Measurements from ENCODE around the gene IRF1.

DNA sequence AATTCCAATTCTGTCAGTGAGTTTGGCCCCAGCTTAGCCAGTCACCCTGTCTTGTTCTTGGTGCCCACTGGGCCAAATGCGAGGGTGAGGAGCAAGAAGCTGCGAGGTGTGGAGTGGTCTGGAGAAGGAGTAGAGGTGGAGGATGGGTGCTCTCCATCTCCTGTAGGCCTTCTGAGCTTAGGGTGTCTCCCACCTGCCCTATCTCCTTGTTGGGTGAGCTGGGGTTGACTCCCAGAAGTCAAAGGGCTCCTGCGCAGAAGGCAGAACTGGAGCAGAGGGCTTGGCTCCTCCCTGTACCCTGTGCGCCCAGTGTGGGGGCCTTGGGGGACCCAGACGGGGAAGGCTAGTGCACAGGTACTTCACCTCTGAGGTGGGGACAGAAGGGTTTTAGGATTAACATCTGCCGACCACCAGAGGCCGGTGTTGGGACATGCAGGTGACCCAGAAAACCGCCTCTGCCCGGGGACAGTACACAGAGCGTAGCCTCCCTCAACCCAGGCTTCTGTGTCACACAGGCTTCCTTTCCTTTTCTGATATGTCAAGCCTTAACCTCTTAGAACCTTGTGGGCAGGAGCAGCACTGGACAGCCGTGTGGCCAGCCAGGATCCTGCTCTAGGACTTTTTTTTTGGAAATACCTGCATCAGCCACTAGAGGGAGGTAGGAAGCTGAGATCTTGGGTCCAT is 35.9 kb upstream of the IRF1 start:
- TF ChIP-seq, protein P1, sequence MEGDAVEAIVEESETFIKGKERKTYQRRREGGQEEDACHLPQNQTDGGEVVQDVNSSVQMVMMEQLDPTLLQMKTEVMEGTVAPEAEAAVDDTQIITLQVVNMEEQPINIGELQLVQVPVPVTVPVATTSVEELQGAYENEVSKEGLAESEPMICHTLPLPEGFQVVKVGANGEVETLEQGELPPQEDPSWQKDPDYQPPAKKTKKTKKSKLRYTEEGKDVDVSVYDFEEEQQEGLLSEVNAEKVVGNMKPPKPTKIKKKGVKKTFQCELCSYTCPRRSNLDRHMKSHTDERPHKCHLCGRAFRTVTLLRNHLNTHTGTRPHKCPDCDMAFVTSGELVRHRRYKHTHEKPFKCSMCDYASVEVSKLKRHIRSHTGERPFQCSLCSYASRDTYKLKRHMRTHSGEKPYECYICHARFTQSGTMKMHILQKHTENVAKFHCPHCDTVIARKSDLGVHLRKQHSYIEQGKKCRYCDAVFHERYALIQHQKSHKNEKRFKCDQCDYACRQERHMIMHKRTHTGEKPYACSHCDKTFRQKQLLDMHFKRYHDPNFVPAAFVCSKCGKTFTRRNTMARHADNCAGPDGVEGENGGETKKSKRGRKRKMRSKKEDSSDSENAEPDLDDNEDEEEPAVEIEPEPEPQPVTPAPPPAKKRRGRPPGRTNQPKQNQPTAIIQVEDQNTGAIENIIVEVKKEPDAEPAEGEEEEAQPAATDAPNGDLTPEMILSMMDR (conservative IDR thresholded peaks at IDR 0.05; ENCODE audit: low read depth, low read length): peak; percentile 74
- TF ChIP-seq POLR2A (IDR thresholded peaks at IDR 0.05; ENCODE audit: low read depth, low read length) (no peak), CHD1 (IDR thresholded peaks at IDR 0.05; ENCODE audit: low read depth, low read length) (no peak), RAD21 (IDR thresholded peaks at IDR 0.05; ENCODE audit: low read length) (peak; percentile 72), MAFK (IDR thresholded peaks at IDR 0.05; ENCODE audit: low read depth, low read length) (no peak), SMC3 (IDR thresholded peaks at IDR 0.05; ENCODE audit: low read depth, low read length) (peak; percentile 61), BHLHE40 (IDR thresholded peaks at IDR 0.05; ENCODE audit: low read depth, low read length) (no peak), RCOR1 (IDR thresholded peaks at IDR 0.05; ENCODE audit: insufficient replicate concordance, low read length) (no peak), NFE2L2 (IDR thresholded peaks at IDR 0.05; ENCODE audit: low read depth, low read length) (no peak), FOS (IDR thresholded peaks at IDR 0.05; ENCODE audit: low read depth, low read length) (no peak)
- TF ChIP-seq, protein P2, sequence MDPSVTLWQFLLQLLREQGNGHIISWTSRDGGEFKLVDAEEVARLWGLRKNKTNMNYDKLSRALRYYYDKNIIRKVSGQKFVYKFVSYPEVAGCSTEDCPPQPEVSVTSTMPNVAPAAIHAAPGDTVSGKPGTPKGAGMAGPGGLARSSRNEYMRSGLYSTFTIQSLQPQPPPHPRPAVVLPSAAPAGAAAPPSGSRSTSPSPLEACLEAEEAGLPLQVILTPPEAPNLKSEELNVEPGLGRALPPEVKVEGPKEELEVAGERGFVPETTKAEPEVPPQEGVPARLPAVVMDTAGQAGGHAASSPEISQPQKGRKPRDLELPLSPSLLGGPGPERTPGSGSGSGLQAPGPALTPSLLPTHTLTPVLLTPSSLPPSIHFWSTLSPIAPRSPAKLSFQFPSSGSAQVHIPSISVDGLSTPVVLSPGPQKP (IDR thresholded peaks at IDR 0.05; ENCODE audit: borderline replicate concordance, low read depth, low read length): no peak
- TF ChIP-seq, protein P3, sequence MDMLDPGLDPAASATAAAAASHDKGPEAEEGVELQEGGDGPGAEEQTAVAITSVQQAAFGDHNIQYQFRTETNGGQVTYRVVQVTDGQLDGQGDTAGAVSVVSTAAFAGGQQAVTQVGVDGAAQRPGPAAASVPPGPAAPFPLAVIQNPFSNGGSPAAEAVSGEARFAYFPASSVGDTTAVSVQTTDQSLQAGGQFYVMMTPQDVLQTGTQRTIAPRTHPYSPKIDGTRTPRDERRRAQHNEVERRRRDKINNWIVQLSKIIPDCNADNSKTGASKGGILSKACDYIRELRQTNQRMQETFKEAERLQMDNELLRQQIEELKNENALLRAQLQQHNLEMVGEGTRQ (IDR thresholded peaks at IDR 0.05; ENCODE audit: low read depth, low read length): no peak
